Esophagus squamous epithelium (tissue), 4 donors: ENCODE results near the gene OR1L6.

Experiments used
- CTCF ChIP-seq, 6 experiments: fragments of 450-650 bp in 4 of 6; fragments of 200-600 bp in 2 of 6; sonication (generic) in 2 of 6; IDR thresholded peaks; one replicate each; pipeline ENCODE4 v1.5.1; 2016 to 2019; ENCODE audit warnings: antibody characterized with exemption in 6 of 6, mild to moderate bottlenecking in 4 of 6, moderate library complexity in 4 of 6
- POLR2A ChIP-seq, 4 donors: fragments of 450-650 bp; IDR thresholded peaks; one replicate each; pipeline ENCODE4 v1.6.1; 2017; ENCODE audit warnings: antibody characterized with exemption in 4 of 4, mild to moderate bottlenecking in 4 of 4, moderate library complexity in 3 of 4

DNA sequence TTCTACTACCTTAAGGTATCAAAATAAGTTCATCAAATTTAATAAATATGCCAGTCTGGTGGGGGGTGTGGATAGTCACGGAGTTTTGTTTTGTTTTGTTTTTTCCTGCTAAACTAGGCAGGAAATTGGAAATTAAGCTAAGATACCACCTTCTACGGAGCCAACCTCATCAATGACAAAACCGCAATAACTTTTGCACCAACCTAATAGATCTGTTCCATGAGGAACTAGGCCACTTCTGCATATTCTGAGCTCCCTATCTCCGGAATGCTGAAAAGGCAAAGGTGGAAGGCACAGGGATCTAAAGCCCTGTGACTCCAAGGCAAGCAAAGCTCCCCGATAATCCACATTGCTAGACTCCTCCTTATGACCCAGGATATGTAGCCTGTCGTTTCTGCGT lies 24.1 kb upstream of the OR1L6 start:
- TF ChIP-seq CTCF (IDR thresholded peaks at IDR 0.05), result no peak
- no peak for TF ChIP-seq POLR2A (IDR thresholded peaks at IDR 0.05)
